Rectal smooth muscle tissue (tissue), 1 donor: ENCODE data around the gene DEFB126.
"Not testable (repeated sequence)": the region's sequence is repeated elsewhere in the genome, so short reads cannot be mapped to it uniquely, and the experiment has no call there.

Experiments used
- H3K27ac ChIP-seq: one replicate; pipeline ENCODE4 v1.7.0; 2013; ENCODE audit warnings: low read depth, low read length, inconsistent platforms
- H3K27me3 ChIP-seq: one replicate; pipeline ENCODE4 v1.7.0; 2013; ENCODE audit warnings: low read length; ENCODE audit not compliant: control insufficient read depth, insufficient read depth
- H3K36me3 ChIP-seq: one replicate; pipeline ENCODE4 v1.7.0; 2013; ENCODE audit warnings: low read length; ENCODE audit not compliant: control insufficient read depth, insufficient read depth
- H3K4me1 ChIP-seq: one replicate; pipeline ENCODE4 v1.7.0; 2013; ENCODE audit warnings: low read length; ENCODE audit not compliant: control insufficient read depth, insufficient read depth
- H3K4me3 ChIP-seq: one replicate; pipeline ENCODE4 v1.7.0; 2013; ENCODE audit warnings: low read length
- H3K9ac ChIP-seq: one replicate; pipeline ENCODE4 v1.7.0; 2013; ENCODE audit warnings: low read length

DEFB126 gene, protein sequence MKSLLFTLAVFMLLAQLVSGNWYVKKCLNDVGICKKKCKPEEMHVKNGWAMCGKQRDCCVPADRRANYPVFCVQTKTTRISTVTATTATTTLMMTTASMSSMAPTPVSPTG

DNA sequence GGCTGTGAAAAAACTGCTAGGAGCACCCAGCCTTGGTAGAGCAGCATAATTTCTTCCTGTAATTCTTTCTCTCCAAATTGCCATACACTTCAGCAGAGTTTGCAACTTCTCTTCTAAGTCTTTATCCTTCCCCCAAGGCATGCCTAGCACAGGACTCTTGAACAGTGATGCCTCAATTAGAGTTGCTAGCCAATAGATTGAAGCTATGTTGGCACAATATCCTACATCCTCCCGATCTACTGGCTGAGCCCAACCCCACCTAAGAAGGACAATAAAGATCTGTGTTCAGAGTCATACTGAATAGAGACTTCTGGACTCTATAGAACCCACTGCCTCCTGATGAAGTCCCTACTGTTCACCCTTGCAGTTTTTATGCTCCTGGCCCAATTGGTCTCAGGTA, at the start of gene DEFB126:
Gene DEFB126, plus strand, starts transcription at position 301 of the 400 bp plus-strand sequence. Its CDS starts 39 bp downstream, at position 340.
- H3K36me3 ChIP-seq: no peaks in the 10 kb centered on the region
- H3K4me3 ChIP-seq: no peak within 1 kb of the TSS
- H3K9ac ChIP-seq: no peak within 1 kb of the TSS
- no peaks in the 10 kb centered on the region for H3K4me1 ChIP-seq
- no peak within 1 kb of the TSS for H3K27ac ChIP-seq
- peaks cover 3% of the 10 kb centered on the region for H3K27me3 ChIP-seq

DNA sequence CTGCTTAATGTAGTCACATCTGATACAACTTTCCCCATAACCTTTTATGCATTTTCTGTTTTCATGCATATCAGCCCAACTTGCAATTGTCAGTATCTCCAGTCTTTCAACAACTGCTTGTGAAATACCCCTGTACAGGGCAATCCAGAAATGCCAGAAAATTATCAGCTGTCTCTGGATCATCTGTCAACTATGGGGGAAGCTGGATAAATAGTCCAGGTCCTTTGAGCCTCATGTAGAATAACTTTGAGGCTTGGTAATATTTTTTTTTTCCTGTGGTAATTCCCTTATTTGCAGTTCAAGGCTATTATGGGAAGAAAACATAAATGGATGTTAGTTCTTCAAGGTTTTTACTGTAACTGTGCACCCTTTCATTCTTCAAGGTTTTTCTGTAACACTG, 48.7 kb upstream of the DEFB126 start:
- no peak overlapping the region for H3K4me3 ChIP-seq
- H3K27me3 ChIP-seq: no peaks in the 10 kb centered on the region
- no peaks in the 10 kb centered on the region for H3K36me3 ChIP-seq
- H3K27ac ChIP-seq: no peak overlapping the region
- H3K4me1 ChIP-seq: no peaks in the 10 kb centered on the region
- H3K9ac ChIP-seq: no peak overlapping the region

DNA sequence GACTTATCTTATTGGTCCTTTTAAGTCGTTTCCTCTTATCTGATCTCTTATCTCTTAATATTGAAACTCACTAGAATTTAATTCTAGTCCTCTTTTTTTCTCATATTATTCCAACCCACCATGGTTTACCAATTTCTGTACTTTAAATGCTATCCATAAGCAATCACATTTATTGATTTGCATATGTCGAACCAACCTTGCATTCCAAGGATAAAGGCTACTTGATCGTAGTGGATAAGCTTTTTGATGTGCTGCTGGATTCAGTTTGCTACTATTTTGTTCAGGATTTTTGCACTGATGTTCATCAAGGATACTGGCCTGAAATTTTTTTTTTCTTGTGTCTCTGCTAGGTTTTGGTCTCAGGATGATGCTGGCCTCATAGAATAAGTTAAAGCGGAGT, 47.2 kb upstream of the DEFB126 start:
- Histone ChIP-seq H3K27ac (no peak overlapping the region), H3K9ac (no peak overlapping the region), H3K36me3 (no peaks in the 10 kb centered on the region), H3K27me3 (no peaks in the 10 kb centered on the region), H3K4me3 (no peak overlapping the region), H3K4me1 (no peaks in the 10 kb centered on the region)

DNA sequence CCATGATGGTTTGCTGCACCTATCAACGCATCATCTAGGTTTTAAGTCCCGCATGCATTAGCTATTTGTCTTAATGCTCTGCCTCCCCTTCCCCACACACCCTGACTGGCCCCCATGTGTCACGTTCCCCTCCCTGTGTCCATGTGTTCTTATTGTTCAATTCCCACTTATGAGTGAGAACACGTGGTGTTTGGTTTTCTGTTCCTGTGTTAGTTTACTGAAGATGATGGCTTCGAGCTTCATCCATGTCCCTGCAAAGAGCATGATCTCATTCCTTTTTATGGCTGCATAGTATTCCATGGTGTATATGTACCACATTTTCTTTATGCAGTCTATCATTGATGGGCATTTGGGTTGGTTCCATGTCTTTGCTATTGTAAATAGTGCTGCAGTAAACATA, 44.7 kb upstream of the DEFB126 start:
- not testable (repeated sequence) for H3K36me3 ChIP-seq, H3K4me3 ChIP-seq, H3K9ac ChIP-seq, H3K4me1 ChIP-seq, H3K27ac ChIP-seq, H3K27me3 ChIP-seq

DNA sequence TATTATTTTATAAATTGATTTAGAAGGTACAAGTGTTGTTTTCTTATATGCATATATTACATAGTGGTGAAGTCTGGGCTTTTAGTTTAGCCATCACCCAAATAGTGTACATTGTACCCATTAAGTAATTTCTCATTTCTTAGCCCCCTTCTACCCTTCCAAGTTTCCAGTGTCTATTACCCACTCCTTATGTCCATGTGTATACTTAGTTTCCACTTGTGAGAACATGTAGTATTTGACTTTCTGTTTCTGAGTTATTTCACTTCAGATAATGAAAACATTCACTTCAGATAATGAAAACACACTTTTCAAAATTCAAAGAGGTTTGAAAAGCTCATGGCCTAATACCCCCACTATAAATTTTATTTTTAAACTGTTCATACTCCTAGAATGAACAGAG, 40.4 kb upstream of the DEFB126 start:
- Histone ChIP-seq H3K36me3 (no peaks in the 10 kb centered on the region), H3K4me3 (no peak overlapping the region), H3K4me1 (no peaks in the 10 kb centered on the region), H3K27me3 (no peaks in the 10 kb centered on the region), H3K27ac (no peak overlapping the region), H3K9ac (no peak overlapping the region)

DNA sequence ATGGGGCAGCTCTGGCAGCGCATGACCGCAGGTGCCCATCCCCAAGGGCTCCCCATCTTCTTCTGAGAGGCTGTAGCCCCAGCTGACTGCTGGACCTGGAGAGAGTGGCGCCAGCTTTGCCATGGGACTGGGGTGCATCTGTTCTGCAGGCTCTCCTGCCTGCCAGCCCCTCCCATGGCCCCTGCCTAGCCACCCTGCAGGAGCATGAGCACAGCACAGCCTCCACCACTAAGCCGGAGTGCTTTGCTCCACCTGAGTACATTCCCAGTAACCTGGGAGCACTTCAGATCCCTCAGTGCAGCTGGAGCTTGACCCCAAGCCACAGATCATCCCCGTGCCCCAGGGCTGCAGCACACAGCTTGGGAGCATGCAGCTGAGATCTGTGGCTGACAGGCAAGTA, 38.9 kb upstream of the DEFB126 start:
- no peaks in the 10 kb centered on the region for H3K4me1 ChIP-seq
- H3K4me3 ChIP-seq: no peak overlapping the region
- no peaks in the 10 kb centered on the region for H3K27me3 ChIP-seq
- H3K27ac ChIP-seq: no peak overlapping the region
- no peaks in the 10 kb centered on the region for H3K36me3 ChIP-seq
- no peak overlapping the region for H3K9ac ChIP-seq

DNA sequence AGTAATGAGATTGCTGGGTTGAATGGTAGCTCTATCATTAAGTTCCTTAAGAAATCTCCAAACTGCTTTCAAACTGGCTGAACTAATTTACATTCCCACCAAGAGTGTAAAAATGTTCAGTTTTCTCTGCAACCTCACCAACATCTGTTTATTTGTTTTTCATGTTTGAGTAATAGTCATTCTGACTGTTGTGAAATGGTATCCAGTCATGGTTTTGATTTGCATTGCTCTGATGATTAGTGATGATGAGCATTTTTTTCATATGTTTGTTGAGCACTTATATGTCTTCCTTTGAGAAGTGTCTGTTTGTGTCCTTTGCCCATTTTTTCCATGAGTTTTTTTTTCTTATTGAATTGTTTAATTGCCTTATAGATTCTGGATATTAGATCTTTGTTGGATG, 30.0 kb upstream of the DEFB126 start:
- Histone ChIP-seq H3K4me1 (no peaks in the 10 kb centered on the region), H3K36me3 (no peaks in the 10 kb centered on the region), H3K9ac (no peak overlapping the region), H3K27ac (no peak overlapping the region), H3K4me3 (no peak overlapping the region), H3K27me3 (no peaks in the 10 kb centered on the region)

DNA sequence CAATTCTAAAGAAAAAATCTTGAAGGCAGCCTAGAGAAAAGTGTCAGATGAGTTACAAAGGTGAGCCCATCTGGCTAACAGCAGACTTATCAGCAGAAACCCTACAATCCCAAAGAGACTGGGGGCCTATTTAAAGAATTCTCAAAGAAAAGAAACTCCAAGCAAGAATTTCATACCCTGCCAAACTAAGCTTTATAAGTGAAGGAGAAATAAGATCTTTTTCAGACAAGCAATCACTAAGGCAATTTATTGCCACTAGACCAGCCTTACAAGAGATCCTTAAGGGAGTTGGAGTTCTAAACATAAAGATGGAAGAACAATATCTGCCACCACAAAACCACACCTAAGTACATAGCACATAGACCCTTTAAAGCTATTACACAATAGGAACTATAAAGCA, 24.9 kb upstream of the DEFB126 start:
- no peak overlapping the region for H3K27ac ChIP-seq
- no peaks in the 10 kb centered on the region for H3K36me3 ChIP-seq
- no peaks in the 10 kb centered on the region for H3K4me1 ChIP-seq
- H3K4me3 ChIP-seq: no peak overlapping the region
- no peak overlapping the region for H3K9ac ChIP-seq
- H3K27me3 ChIP-seq: no peaks in the 10 kb centered on the region

DNA sequence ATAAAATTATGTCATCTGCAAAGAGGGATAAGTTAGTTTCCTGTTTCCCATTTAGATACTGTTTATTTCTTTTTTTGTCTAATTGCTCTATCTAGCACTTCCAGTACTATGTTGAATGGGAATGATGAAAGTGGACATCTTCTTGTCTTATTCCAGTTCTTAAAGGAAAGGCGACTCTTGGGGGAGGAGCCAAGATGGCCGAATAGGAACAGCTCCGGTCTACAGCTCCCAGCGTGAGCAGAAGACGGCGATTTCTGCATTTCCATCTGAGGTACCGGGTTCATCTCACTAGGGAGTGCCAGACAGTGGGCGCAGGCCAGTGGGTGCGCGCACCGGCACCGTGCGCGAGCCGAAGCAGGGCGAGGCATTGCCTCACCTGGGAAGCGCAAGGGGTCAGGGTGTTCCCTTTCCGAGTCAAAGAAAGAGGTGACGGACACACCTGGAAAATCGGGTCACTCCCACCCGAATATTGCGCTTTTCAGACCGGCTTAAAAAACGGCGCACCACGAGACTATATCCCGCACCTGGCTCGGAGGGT, 12.5 kb upstream of the DEFB126 start:
- not testable (repeated sequence) for H3K27me3 ChIP-seq, H3K9ac ChIP-seq, H3K36me3 ChIP-seq

DNA sequence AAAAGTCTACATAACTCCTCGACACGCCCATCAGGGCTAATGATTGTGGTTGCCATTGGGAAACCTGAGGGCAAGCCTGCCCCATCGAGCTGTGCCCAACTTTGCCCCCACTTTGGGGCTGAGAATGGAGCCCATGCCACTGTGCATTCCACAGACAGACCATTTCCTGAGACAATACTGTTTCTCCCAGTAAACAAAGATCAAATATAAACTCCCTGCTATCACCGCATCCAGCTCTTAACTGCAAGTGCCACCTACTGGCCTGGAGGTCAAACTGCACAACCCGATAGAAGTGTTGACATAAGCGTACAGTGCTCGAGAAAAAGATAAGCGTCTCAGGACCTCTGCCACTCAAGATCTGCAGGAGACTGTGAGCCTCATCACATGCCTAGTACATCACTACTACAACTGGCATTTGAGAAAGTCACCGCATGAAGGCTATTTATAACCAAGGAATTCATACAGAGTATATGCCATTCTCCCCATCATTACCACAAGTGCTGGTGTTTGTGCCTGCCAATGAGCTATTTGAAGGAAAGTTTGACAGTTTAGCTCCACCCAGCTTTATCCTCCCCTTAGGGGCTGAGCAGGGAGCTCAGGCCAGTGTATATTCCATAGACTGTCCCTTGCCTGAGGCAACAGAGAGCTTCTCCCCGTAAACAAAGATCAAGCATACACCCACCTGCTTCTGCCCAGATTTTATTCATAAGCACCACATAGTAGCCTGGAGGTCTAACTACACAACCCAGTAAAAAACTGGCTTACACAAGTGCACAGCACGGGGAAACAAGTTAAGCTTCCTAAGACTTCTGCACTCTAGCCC, 4.5 kb upstream of the DEFB126 start:
- Histone ChIP-seq H3K27ac (no peak overlapping the region), H3K27me3 (no peaks in the 10 kb centered on the region), H3K9ac (no peak overlapping the region), H3K36me3 (no peaks in the 10 kb centered on the region), H3K4me1 (no peaks in the 10 kb centered on the region), H3K4me3 (no peak overlapping the region)

More for the DNA sequence above, 12.5 kb upstream of the DEFB126 start:
- H3K4me3 ChIP-seq, H3K4me1 ChIP-seq, H3K27ac ChIP-seq: not testable (repeated sequence)

DNA sequence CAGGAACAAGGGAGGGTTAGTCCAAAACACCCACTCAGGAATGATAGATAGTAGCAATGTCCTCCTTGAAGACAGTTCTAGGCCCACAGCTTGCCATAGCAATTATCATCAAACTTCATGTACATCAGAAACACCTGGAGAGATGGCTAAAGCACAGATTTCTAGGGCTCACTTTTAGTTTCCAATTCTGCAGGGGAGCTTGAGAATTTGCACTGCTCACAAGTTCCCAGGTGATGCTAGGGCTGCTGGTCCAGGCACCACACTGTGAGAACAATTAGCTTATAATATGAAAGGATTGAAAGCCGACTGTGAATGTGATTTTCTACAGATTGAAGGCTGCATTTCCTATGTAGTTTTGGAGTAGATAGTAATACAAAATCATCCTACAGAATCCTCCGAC, 3.5 kb downstream of the DEFB126 start:
- Histone ChIP-seq H3K9ac (no peak overlapping the region), H3K27me3 (peaks cover 3% of the 10 kb centered on the region), H3K36me3 (no peaks in the 10 kb centered on the region), H3K4me1 (no peaks in the 10 kb centered on the region), H3K27ac (no peak overlapping the region), H3K4me3 (no peak overlapping the region)

DNA sequence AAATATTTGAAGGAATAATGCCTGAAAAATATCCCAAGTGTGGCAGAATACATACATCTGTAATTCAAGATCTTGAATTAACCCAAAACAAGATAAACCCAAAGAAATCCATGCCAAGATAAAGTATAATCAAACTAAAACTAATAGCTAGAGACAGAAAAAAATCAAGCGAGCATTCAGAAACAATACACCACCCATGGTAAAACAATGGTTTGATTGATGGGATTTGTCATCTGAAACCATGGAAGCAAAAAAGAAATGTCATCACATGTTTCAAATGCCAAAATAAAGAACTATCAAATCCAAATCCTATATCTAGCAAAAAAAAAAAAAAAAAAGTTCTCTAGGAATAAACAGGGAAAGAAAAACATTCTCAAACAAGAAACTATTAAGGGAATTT, 9.7 kb downstream of the DEFB126 start:
- Histone ChIP-seq H3K9ac (no peak overlapping the region), H3K27ac (no peak overlapping the region), H3K36me3 (no peaks in the 10 kb centered on the region), H3K27me3 (no peaks in the 10 kb centered on the region), H3K4me1 (no peaks in the 10 kb centered on the region), H3K4me3 (no peak overlapping the region)

DNA sequence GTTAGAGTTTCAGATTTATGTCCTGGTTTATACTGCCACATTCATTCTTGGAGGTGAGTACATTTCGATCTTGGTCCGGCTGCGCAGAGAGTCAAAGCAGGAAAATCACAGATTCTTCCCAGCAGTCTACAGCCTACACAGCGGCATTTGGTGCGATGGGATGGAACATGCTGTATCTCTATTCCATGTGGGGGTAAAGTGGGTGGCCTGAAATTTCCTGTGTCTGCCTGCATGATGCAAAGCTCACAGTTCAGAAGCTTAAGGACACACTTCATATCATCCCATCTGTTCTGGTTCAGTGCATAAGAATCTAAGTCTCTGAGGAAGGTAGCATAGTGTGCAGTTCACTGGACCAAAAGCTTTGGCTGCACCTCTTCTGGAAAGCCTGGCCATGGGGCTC, 14.8 kb downstream of the DEFB126 start, which contains the start of gene DEFB127:
Gene DEFB127, plus strand, starts transcription at position 301 of the 400 bp plus-strand sequence. Its CDS starts 91 bp downstream, at position 392.
- no peak within 1 kb of the TSS for H3K27ac ChIP-seq
- H3K4me3 ChIP-seq: no peak within 1 kb of the TSS
- no peaks in the 10 kb centered on the region for H3K36me3 ChIP-seq
- no peaks in the 10 kb centered on the region for H3K27me3 ChIP-seq
- H3K9ac ChIP-seq: no peak within 1 kb of the TSS
- H3K4me1 ChIP-seq: no peaks in the 10 kb centered on the region
